Measurements from ENCODE around the gene ARHGEF7. TPM values are rescaled to one million over a fixed set of nuclear protein-coding genes. Genes with fewer than 3 reads are reported as not detected.

The ARHGEF7 gene
- total and polyA plus RNA-seq, 2 experiments from 2014 or later = 23.6 to 58.9 TPM

DNA sequence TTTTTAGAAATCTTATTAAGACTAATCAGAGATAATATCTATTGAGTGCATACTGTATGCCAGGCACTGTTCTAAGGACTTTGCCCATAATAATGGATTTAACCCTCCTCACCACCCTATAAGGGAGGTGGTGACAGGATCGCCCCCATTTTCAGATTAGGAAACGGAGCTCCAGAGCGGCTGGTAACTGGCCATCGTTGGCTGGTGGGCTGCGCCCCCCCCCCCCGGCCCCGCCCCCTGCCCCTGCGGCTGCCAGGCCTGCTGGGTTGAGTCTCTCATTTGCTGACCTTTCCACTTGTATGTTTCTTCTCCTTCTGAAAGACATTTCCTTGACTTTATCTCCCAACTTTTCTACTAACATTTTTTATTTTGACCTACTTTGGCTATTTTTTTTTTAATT is 8.5 kb downstream of the ARHGEF7 start:
- no peak for ATAC-seq

More for the DNA sequence above, 8.5 kb downstream of the ARHGEF7 start:
- Histone ChIP-seq H3K9me2 (ENCODE audit: insufficient read depth) (no peaks in the 10 kb centered on the region), H4K20me1 (replicated peaks; ENCODE audit: insufficient read depth) (no peaks in the 10 kb centered on the region), H3K4me2 (no peak overlapping the region), H3K36me3 (ENCODE audit: insufficient read depth) (no peaks in the 10 kb centered on the region), H3K4me3 (no peak overlapping the region), H3K4me1 (ENCODE audit: insufficient read depth) (no peaks in the 10 kb centered on the region), H3K27me3 (ENCODE audit: insufficient read depth) (no peaks in the 10 kb centered on the region), H3F3A (replicated peaks; ENCODE audit: low read depth) (no peaks in the 10 kb centered on the region), H3K27ac (ENCODE audit: low read depth) (no peak overlapping the region), H3K79me2 (replicated peaks; ENCODE audit: insufficient read depth) (no peaks in the 10 kb centered on the region), H2AFZ (no peak overlapping the region)
- Mint-ChIP-seq H3K9me3 (no peaks in the 10 kb centered on the region), H3K4me3 (no peak overlapping the region), H3K27me3 (ENCODE audit: insufficient read depth, low read depth, poor library complexity) (peaks cover 5% of the 10 kb centered on the region), H3K4me1 (peaks cover 11% of the 10 kb centered on the region), H3K36me3 (ENCODE audit: low read depth) (no peaks in the 10 kb centered on the region), H3K27ac (no peak overlapping the region)
- TF ChIP-seq NANOG (IDR thresholded peaks at IDR 0.05; ENCODE audit: borderline replicate concordance) (no peak), ETS1 (IDR thresholded peaks at IDR 0.05) (no peak), EZH2 (IDR thresholded peaks at IDR 0.05; ENCODE audit: low read depth, unreplicated experiment) (no peak), POLR2AphosphoS5 (IDR thresholded peaks at IDR 0.05; ENCODE audit: low read depth) (no peak), CTCF (conservative IDR thresholded peaks at IDR 0.05; ENCODE audit: low read depth in 2 of 2) (no peak), ZNF331 (CRISPR knock-in tag; IDR thresholded peaks at IDR 0.05; ENCODE audit: low read depth) (no peak), EZH2phosphoT487 (IDR thresholded peaks at IDR 0.05; ENCODE audit: unreplicated experiment) (no peak), STAT1 (IDR thresholded peaks at IDR 0.05; ENCODE audit: unreplicated experiment) (no peak), CREB1 (CRISPR knock-in tag; IDR thresholded peaks at IDR 0.05; ENCODE audit: low read depth) (no peak), ZNF114 (CRISPR knock-in tag; IDR thresholded peaks at IDR 0.05) (no peak), JUNB (IDR thresholded peaks at IDR 0.05; ENCODE audit: unreplicated experiment) (no peak)
- TF ChIP-seq, protein P1, sequence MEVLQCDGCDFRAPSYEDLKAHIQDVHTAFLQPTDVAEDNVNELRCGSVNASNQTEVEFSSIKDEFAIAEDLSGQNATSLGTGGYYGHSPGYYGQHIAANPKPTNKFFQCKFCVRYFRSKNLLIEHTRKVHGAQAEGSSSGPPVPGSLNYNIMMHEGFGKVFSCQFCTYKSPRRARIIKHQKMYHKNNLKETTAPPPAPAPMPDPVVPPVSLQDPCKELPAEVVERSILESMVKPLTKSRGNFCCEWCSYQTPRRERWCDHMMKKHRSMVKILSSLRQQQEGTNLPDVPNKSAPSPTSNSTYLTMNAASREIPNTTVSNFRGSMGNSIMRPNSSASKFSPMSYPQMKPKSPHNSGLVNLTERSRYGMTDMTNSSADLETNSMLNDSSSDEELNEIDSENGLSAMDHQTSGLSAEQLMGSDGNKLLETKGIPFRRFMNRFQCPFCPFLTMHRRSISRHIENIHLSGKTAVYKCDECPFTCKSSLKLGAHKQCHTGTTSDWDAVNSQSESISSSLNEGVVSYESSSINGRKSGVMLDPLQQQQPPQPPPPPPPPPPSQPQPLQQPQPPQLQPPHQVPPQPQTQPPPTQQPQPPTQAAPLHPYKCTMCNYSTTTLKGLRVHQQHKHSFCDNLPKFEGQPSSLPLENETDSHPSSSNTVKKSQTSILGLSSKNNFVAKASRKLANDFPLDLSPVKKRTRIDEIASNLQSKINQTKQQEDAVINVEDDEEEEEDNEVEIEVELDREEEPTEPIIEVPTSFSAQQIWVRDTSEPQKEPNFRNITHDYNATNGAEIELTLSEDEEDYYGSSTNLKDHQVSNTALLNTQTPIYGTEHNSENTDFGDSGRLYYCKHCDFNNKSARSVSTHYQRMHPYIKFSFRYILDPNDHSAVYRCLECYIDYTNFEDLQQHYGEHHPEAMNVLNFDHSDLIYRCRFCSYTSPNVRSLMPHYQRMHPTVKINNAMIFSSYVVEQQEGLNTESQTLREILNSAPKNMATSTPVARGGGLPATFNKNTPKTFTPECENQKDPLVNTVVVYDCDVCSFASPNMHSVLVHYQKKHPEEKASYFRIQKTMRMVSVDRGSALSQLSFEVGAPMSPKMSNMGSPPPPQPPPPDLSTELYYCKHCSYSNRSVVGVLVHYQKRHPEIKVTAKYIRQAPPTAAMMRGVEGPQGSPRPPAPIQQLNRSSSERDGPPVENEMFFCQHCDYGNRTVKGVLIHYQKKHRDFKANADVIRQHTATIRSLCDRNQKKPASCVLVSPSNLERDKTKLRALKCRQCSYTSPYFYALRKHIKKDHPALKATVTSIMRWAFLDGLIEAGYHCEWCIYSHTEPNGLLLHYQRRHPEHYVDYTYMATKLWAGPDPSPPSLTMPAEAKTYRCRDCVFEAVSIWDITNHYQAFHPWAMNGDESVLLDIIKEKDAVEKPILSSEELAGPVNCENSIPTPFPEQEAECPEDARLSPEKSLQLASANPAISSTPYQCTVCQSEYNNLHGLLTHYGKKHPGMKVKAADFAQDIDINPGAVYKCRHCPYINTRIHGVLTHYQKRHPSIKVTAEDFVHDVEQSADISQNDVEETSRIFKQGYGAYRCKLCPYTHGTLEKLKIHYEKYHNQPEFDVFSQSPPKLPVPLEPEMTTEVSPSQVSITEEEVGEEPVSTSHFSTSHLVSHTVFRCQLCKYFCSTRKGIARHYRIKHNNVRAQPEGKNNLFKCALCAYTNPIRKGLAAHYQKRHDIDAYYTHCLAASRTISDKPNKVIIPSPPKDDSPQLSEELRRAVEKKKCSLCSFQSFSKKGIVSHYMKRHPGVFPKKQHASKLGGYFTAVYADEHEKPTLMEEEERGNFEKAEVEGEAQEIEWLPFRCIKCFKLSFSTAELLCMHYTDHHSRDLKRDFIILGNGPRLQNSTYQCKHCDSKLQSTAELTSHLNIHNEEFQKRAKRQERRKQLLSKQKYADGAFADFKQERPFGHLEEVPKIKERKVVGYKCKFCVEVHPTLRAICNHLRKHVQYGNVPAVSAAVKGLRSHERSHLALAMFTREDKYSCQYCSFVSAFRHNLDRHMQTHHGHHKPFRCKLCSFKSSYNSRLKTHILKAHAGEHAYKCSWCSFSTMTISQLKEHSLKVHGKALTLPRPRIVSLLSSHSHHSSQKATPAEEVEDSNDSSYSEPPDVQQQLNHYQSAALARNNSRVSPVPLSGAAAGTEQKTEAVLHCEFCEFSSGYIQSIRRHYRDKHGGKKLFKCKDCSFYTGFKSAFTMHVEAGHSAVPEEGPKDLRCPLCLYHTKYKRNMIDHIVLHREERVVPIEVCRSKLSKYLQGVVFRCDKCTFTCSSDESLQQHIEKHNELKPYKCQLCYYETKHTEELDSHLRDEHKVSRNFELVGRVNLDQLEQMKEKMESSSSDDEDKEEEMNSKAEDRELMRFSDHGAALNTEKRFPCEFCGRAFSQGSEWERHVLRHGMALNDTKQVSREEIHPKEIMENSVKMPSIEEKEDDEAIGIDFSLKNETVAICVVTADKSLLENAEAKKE (CRISPR knock-in tag; IDR thresholded peaks at IDR 0.05) = no peak
- TF ChIP-seq, protein P2, sequence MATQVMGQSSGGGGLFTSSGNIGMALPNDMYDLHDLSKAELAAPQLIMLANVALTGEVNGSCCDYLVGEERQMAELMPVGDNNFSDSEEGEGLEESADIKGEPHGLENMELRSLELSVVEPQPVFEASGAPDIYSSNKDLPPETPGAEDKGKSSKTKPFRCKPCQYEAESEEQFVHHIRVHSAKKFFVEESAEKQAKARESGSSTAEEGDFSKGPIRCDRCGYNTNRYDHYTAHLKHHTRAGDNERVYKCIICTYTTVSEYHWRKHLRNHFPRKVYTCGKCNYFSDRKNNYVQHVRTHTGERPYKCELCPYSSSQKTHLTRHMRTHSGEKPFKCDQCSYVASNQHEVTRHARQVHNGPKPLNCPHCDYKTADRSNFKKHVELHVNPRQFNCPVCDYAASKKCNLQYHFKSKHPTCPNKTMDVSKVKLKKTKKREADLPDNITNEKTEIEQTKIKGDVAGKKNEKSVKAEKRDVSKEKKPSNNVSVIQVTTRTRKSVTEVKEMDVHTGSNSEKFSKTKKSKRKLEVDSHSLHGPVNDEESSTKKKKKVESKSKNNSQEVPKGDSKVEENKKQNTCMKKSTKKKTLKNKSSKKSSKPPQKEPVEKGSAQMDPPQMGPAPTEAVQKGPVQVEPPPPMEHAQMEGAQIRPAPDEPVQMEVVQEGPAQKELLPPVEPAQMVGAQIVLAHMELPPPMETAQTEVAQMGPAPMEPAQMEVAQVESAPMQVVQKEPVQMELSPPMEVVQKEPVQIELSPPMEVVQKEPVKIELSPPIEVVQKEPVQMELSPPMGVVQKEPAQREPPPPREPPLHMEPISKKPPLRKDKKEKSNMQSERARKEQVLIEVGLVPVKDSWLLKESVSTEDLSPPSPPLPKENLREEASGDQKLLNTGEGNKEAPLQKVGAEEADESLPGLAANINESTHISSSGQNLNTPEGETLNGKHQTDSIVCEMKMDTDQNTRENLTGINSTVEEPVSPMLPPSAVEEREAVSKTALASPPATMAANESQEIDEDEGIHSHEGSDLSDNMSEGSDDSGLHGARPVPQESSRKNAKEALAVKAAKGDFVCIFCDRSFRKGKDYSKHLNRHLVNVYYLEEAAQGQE (IDR thresholded peaks at IDR 0.05; ENCODE audit: unreplicated experiment) = no peak
- no peak for DNase-seq (ENCODE audit: low spot score)

Measured in GM23338 (cell line).